GM21367 (cell line): ENCODE data around the gene KCNK18.
"Not testable (repeated sequence)": the region's sequence is repeated elsewhere in the genome, so short reads cannot be mapped to it uniquely, and the experiment has no call there.

Source experiments
- ATAC-seq: cut with Tn5 transposase; IDR thresholded peaks from one replicate; pipeline ENCODE4 v1.9.1; 2021; ENCODE audit not compliant: unreplicated experiment

The KCNK18 gene

GRCh38 chr10:117170244-117170643 is 27.0 kb upstream of the KCNK18 start:
- no peak for ATAC-seq

- ATAC-seq = peak; percentile 82
Measured at GRCh38 chr10:117174439-117175214, 22.7 kb upstream of the KCNK18 start.

- peak; percentile 28 for ATAC-seq
Measured at GRCh38 chr10:117175215-117175900, 21.9 kb upstream of the KCNK18 start.

GRCh38 chr10:117175901-117176534 is 21.3 kb upstream of the KCNK18 start:
- peak; percentile 57 for ATAC-seq

GRCh38 chr10:117178190-117178589 is 19.1 kb upstream of the KCNK18 start:
- ATAC-seq = no peak

- no peak for ATAC-seq
Measured at GRCh38 chr10:117184296-117184695, 13.0 kb upstream of the KCNK18 start.

- no peak for ATAC-seq
Measured at GRCh38 chr10:117184821-117185220, 12.5 kb upstream of the KCNK18 start.

- ATAC-seq = not testable (repeated sequence)
Measured at GRCh38 chr10:117185817-117186216, 11.5 kb upstream of the KCNK18 start.

GRCh38 chr10:117186832-117187615 is 10.3 kb upstream of the KCNK18 start:
- no peak for ATAC-seq

- ATAC-seq = no peak
Measured at GRCh38 chr10:117188371-117188770, 8.9 kb upstream of the KCNK18 start.

- no peak for ATAC-seq
Measured at GRCh38 chr10:117189557-117189956, 7.7 kb upstream of the KCNK18 start.

- ATAC-seq = no peak
Measured at GRCh38 chr10:117198088-117198487, 799 bp downstream of the KCNK18 start.

- ATAC-seq = no peak
Measured at GRCh38 chr10:117201826-117202225, 4.5 kb downstream of the KCNK18 start.

GRCh38 chr10:117204316-117204715 is 7.0 kb downstream of the KCNK18 start:
- no peak for ATAC-seq

GRCh38 chr10:117212176-117212575 is 14.9 kb downstream of the KCNK18 start:
- ATAC-seq = no peak

- no peak for ATAC-seq
Measured at GRCh38 chr10:117214401-117214800, 17.1 kb downstream of the KCNK18 start.

- no peak for ATAC-seq
Measured at GRCh38 chr10:117215079-117215478, 17.8 kb downstream of the KCNK18 start.

- ATAC-seq = no peak
Measured at GRCh38 chr10:117216028-117216427, 18.7 kb downstream of the KCNK18 start.

GRCh38 chr10:117216611-117217195 is 19.4 kb downstream of the KCNK18 start:
- peak; percentile 87 for ATAC-seq

- peak; percentile 42 for ATAC-seq
Measured at GRCh38 chr10:117217196-117217761, 20.0 kb downstream of the KCNK18 start.
